CD14-positive monocyte (primary cell): ENCODE data around the gene ZDHHC11B. TPM values are rescaled to one million over a fixed set of nuclear protein-coding genes. Genes with fewer than 3 reads are reported as not detected.

ENCODE experiments used
- DNase-seq, 3 donors: peaks; one replicate each; pipeline ENCODE4 v3.0.0-alpha.2; 2011 to 2022
- H2AFZ ChIP-seq: 2 replicates; pipeline ENCODE4 v1.6.0; 2012; ENCODE audit warnings: mild to moderate bottlenecking, low read depth, low read length, inconsistent platforms; ENCODE audit not compliant: insufficient read depth, poor library complexity, severe bottlenecking
- H3K27ac ChIP-seq, 2 donors: 1 replicate in 1 of 2; 2 replicates in 1 of 2; pipeline ENCODE4 v1.5.1; 2012 to 2013; ENCODE audit warnings: low read length in 2 of 2, control low read depth in 1 of 2, inconsistent platforms in 1 of 2, low read depth in 1 of 2, mild to moderate bottlenecking in 1 of 2
- H3K27me3 ChIP-seq, 2 donors: one replicate each; pipeline versions ENCODE4 v1.6.0 to v1.6.1; 2011 to 2013; ENCODE audit warnings: low read length in 2 of 2; ENCODE audit not compliant: control insufficient read depth in 2 of 2, insufficient read depth in 2 of 2
- H3K36me3 ChIP-seq, 2 donors: replicated peaks in 1 of 2; 1 replicate in 1 of 2; 2 replicates in 1 of 2; pipeline versions ENCODE4 v1.5.1 to v1.6.1; 2012 to 2013; ENCODE audit warnings: low read length in 2 of 2, control low read depth in 1 of 2, inconsistent platforms in 1 of 2, mild to moderate bottlenecking in 1 of 2; ENCODE audit not compliant: insufficient read depth in 2 of 2, control insufficient read depth in 1 of 2
- H3K4me1 ChIP-seq, 2 donors: 1 replicate in 1 of 2; 2 replicates in 1 of 2; pipeline versions ENCODE4 v1.5.1 to v1.6.1; 2012 to 2013; ENCODE audit warnings: low read length in 2 of 2, control low read depth in 1 of 2, inconsistent platforms in 1 of 2, mild to moderate bottlenecking in 1 of 2, moderate library complexity in 1 of 2; ENCODE audit not compliant: insufficient read depth in 2 of 2, control insufficient read depth in 1 of 2
- H3K4me2 ChIP-seq: replicated peaks from 2 replicates; pipeline ENCODE3; 2012; ENCODE audit warnings: low read length, moderate library complexity, mild to moderate bottlenecking; ENCODE audit not compliant: poor library complexity, severe bottlenecking; ENCODE audit errors: extremely low read depth
- H3K4me3 ChIP-seq, 3 experiments: fragments of 200-600 bp in 1 of 3; sonication (generic) in 1 of 3; replicated peaks in 1 of 3; 1 replicate in 2 of 3; 2 replicates in 1 of 3; pipeline ENCODE4 v1.5.1; 2011 to 2013; ENCODE audit warnings: low read length in 3 of 3, mild to moderate bottlenecking in 3 of 3, control low read depth in 2 of 3, low read depth in 2 of 3, inconsistent platforms in 1 of 3, moderate library complexity in 1 of 3
- H3K79me2 ChIP-seq: 2 replicates; pipeline ENCODE4 v1.6.0; 2012; ENCODE audit warnings: mild to moderate bottlenecking, control low read depth, inconsistent platforms, low read length, moderate library complexity; ENCODE audit not compliant: insufficient read depth
- H3K9ac ChIP-seq: 2 replicates; pipeline ENCODE4 v1.6.0; 2017; ENCODE audit warnings: low read length, mild to moderate bottlenecking; ENCODE audit not compliant: insufficient read depth, poor library complexity, severe bottlenecking
- H3K9me3 ChIP-seq, 2 donors: replicated peaks in 1 of 2; 1 replicate in 1 of 2; 2 replicates in 1 of 2; pipeline versions ENCODE4 v1.5.1 to v1.6.1; 2012 to 2013; ENCODE audit warnings: low read length in 2 of 2, control low read depth in 1 of 2; ENCODE audit not compliant: control insufficient read depth in 1 of 2, insufficient read depth in 1 of 2
- H4K20me1 ChIP-seq: 2 replicates; pipeline ENCODE4 v1.6.0; 2012; ENCODE audit warnings: mild to moderate bottlenecking, low read length, control low read depth, moderate library complexity; ENCODE audit not compliant: insufficient read depth
- H3K27ac Mint-ChIP-seq, 7 donors: one replicate each; pipeline ENCODE4 v1.8.0; 2020; ENCODE audit warnings: mild to moderate bottlenecking in 7 of 7, mixed read lengths in 7 of 7, moderate library complexity in 6 of 7, inconsistent platforms in 2 of 7
- H3K27me3 Mint-ChIP-seq, 3 donors: one replicate each; pipeline ENCODE4 v1.8.0; 2021 to 2022; ENCODE audit warnings: low read depth in 3 of 3, mild to moderate bottlenecking in 3 of 3, mixed read lengths in 3 of 3, moderate library complexity in 3 of 3, inconsistent platforms in 1 of 3
- H3K36me3 Mint-ChIP-seq, 2 donors: one replicate each; pipeline ENCODE4 v1.8.0; 2020; ENCODE audit warnings: mixed read lengths in 2 of 2, inconsistent platforms in 1 of 2, mild to moderate bottlenecking in 1 of 2
- H3K4me1 Mint-ChIP-seq: one replicate; pipeline ENCODE4 v1.8.0; 2020; ENCODE audit warnings: mild to moderate bottlenecking, mixed read lengths
- H3K4me3 Mint-ChIP-seq, 2 donors: one replicate each; pipeline ENCODE4 v1.8.0; 2020; ENCODE audit warnings: mild to moderate bottlenecking in 2 of 2, mixed read lengths in 2 of 2, moderate library complexity in 1 of 2
- H3K9me3 Mint-ChIP-seq, 7 donors: one replicate each; pipeline ENCODE4 v1.8.0; 2020 to 2022; ENCODE audit warnings: mixed read lengths in 7 of 7, mild to moderate bottlenecking in 6 of 7, moderate library complexity in 6 of 7, inconsistent platforms in 2 of 7
- WGBS: methylation state at CpG from one replicate; pipeline ENCODE4 v1.1.5; 2013; ENCODE audit warnings: missing lambda C conversion rate; ENCODE audit not compliant: insufficient coverage; 5-methylcytosine and 5-hydroxymethylcytosine counted together
- intact Hi-C, 2 donors: fragments of 100-400 bp; cut with micrococcal nuclease; formaldehyde crosslinking; loops; one replicate each; pipeline versions ENCODE4 v1.15.0 to v1.15.1; 2023
- polyA plus RNA-seq, 3 donors: library from polyadenylated mRNA; depleted of rRNA in 1 of 3; unstranded in 2 of 3; stranded (reverse) in 1 of 3; fragments of 300-500 nt in 2 of 3; fragments of >200 nt in 1 of 3; fragmentation: Illumina TruSeq in 2 of 3; gene quantifications; 1 replicate in 2 of 3; 2 replicates in 1 of 3; pipeline ENCODE4 v1.2.3, GENCODE V29; 2012 to 2021
- TF ChIP-seq, protein P1 (sequence below): fragments of 200-600 bp; IDR thresholded peaks from one replicate; pipeline ENCODE4 v1.8.0; 2022; ENCODE audit warnings: antibody characterized with exemption, mild to moderate bottlenecking

Gene ZDHHC11B
- polyA plus RNA-seq, 3 donors = not detected

DNA sequence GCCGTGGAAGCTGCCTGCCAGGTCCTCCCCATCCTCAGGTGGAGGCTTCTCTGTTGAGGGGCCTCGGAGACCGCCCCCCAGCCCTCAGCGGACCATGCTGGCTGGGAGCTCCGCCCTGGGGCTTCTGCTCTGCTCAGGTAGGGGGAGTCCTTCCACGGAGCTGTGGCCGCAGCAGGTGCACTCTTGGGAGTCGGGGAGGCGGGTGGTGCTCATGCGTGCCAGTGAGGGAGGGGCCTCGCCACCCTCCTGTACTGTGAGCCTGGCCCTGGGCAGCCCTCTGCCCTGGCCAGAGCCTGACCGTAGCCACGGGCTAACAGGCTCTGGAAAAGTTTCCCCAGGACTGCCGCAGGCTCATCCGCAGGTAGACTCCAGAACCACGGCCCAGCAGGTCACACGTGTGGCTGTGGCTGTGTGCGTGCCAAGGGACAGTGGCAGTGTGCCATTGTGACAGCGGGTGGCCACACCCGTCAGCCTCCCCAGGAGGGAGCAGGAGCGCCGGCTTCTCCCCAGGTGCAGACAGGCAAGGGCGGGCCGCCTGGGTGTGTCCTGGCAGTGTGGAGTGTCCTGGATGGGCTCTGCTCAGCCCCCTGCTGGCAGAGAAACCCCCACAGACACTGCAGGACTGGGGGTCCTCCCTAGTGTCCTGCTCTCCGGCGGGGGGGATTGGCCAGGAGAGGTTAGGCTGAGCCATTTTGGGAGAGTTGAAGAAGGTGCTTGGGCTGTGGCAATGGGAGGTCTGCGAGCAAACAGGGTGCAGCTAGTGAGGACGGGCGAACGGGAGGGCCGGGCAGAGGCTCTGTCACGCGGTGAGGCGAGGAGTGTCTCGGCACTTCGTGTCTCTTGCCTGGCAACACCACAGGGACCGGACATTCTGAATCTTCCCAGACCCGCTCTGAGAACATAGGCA lies 120.8 kb downstream of the ZDHHC11B start:
- 93% methylated on average over 36 of the region's 38 CpGs for WGBS
- peaks cover 0 to 1% (median 0%) of the 10 kb centered on the region in 3 donors for H3K27me3 Mint-ChIP-seq

DNA sequence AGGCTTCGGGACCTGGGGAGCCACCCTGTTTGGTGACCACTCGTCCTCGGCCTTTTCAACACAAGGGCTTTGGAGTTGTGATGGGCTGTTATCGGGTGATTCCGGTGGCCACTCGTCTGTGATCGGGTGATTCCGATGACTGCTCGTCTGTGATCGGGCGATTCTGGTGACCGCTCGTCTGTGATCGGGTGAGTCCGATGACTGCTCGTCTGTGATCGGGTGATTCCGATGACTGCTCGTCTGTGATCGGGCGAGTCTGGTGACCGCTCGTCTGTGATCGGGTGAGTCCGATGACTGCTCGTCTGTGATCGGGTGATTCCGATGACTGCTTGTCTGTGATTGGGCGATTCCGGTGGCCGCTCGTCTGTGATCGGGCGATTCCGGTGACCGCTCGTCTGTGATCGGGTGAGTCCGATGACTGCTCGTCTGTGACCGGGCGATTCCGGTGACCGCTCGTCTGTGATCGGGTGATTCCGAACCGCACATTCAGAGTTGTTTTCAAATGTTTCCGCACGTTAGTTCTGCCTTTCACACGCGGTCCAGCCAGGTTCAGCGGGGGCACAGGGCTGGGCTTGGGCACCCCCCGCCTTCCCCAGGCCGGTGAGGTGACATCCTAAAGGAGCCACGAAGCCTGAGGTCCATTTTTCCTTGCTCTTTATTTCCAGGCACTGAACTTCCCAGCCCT lies 121.6 kb downstream of the ZDHHC11B start:
- Histone ChIP-seq H3K4me1 (no peaks in the 10 kb centered on the region), H2AFZ (no peak overlapping the region), H3K79me2 (no peaks in the 10 kb centered on the region), H3K9me3 (peaks cover 6 to 9% of the 10 kb centered on the region in 2 donors), H3K27me3 (no peaks in the 10 kb centered on the region), H3K4me2 (no peak overlapping the region), H3K36me3 (peaks cover 4 to 37% of the 10 kb centered on the region in 2 donors), H3K27ac (no peak overlapping the region), H3K9ac (no peak overlapping the region), H4K20me1 (no peaks in the 10 kb centered on the region), H3K4me3 (no peak overlapping the region)
- Mint-ChIP-seq H3K4me1 (no peaks in the 10 kb centered on the region), H3K4me3 (no peak overlapping the region), H3K36me3 (peaks cover 36 to 58% of the 10 kb centered on the region in 2 donors), H3K9me3 (peaks cover 0 to 30% (median 8%) of the 10 kb centered on the region in 7 donors), H3K27ac (peak overlapping the region in 2 of 7 donors; percentile 13 to 14), H3K27me3 (peaks cover 0 to 1% (median 0%) of the 10 kb centered on the region in 3 donors)
- TF ChIP-seq, protein P1, sequence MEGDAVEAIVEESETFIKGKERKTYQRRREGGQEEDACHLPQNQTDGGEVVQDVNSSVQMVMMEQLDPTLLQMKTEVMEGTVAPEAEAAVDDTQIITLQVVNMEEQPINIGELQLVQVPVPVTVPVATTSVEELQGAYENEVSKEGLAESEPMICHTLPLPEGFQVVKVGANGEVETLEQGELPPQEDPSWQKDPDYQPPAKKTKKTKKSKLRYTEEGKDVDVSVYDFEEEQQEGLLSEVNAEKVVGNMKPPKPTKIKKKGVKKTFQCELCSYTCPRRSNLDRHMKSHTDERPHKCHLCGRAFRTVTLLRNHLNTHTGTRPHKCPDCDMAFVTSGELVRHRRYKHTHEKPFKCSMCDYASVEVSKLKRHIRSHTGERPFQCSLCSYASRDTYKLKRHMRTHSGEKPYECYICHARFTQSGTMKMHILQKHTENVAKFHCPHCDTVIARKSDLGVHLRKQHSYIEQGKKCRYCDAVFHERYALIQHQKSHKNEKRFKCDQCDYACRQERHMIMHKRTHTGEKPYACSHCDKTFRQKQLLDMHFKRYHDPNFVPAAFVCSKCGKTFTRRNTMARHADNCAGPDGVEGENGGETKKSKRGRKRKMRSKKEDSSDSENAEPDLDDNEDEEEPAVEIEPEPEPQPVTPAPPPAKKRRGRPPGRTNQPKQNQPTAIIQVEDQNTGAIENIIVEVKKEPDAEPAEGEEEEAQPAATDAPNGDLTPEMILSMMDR = no peak
- DNase-seq = no peak
- intact Hi-C loops = loop anchor here in 1 of 2 donors (10.0 kb wide), 1 partner anchor 242 kb away; no protein-coding TSS in a partner anchor
- 95% methylated on average over 55 of the region's 56 CpGs for WGBS

More for the DNA sequence above, 120.8 kb downstream of the ZDHHC11B start:
- Histone ChIP-seq H3K4me1 (no peaks in the 10 kb centered on the region), H3K9ac (no peak overlapping the region), H3K36me3 (peaks cover 4 to 33% of the 10 kb centered on the region in 2 donors), H3K27me3 (no peaks in the 10 kb centered on the region), H3K9me3 (peaks cover 6 to 9% of the 10 kb centered on the region in 2 donors), H2AFZ (no peak overlapping the region), H3K4me3 (no peak overlapping the region), H4K20me1 (no peaks in the 10 kb centered on the region), H3K4me2 (no peak overlapping the region), H3K27ac (no peak overlapping the region), H3K79me2 (no peaks in the 10 kb centered on the region)
- Mint-ChIP-seq H3K36me3 (peaks cover 34 to 52% of the 10 kb centered on the region in 2 donors), H3K4me3 (no peak overlapping the region), H3K4me1 (no peaks in the 10 kb centered on the region), H3K27ac (peak overlapping the region in 1 of 7 donors; percentile 3), H3K9me3 (peaks cover 0 to 30% (median 8%) of the 10 kb centered on the region in 7 donors)
- no peak for DNase-seq
- intact Hi-C loops = loop anchor here in 1 of 2 donors (10.0 kb wide), 1 partner anchor 241 kb away; no protein-coding TSS in a partner anchor
- TF ChIP-seq, protein P1 = no peak
